Astrocyte (in vitro differentiated cells and primary cell): Measurements from ENCODE around the gene CRHR1. TPM values are rescaled to one million over a fixed set of nuclear protein-coding genes. Genes with fewer than 3 reads are reported as not detected.

Experiments
- DNase-seq: peaks from one replicate; pipeline ENCODE4 v3.0.0-alpha.2; 2010; ENCODE audit warnings: low read depth
- FAIRE-seq: peaks from 2 replicates; lab custom pipeline; 2011; peaks lifted over from hg19 to GRCh38; lab: Jason Lieb, UNC
- H2AFZ ChIP-seq: 2 replicates; pipeline ENCODE4 v1.6.0; 2012; ENCODE audit warnings: low read depth, low read length, inconsistent platforms
- H3K27ac ChIP-seq: 2 replicates; pipeline ENCODE4 v1.5.1; 2011; ENCODE audit warnings: low read depth, low read length, inconsistent platforms
- H3K27me3 ChIP-seq: 2 replicates; pipeline ENCODE4 v1.6.0; 2011; ENCODE audit warnings: low read length, inconsistent platforms; ENCODE audit not compliant: insufficient read depth
- H3K36me3 ChIP-seq: 2 replicates; pipeline ENCODE4 v1.5.1; 2011; ENCODE audit warnings: low read length, inconsistent platforms; ENCODE audit not compliant: insufficient read depth
- H3K4me1 ChIP-seq: 2 replicates; pipeline ENCODE4 v1.5.1; 2011; ENCODE audit warnings: low read length, inconsistent platforms; ENCODE audit not compliant: insufficient read depth
- H3K4me2 ChIP-seq: 2 replicates; pipeline ENCODE4 v1.6.0; 2012; ENCODE audit warnings: low read length, inconsistent platforms
- H3K4me3 ChIP-seq: 2 replicates; pipeline ENCODE4 v1.5.1; 2011; ENCODE audit warnings: low read depth, mild to moderate bottlenecking, low read length, inconsistent platforms; ENCODE audit not compliant: insufficient read depth
- H3K79me2 ChIP-seq: 2 replicates; pipeline ENCODE4 v1.6.0; 2012; ENCODE audit warnings: mild to moderate bottlenecking, low read length, inconsistent platforms; ENCODE audit not compliant: insufficient read depth
- H3K9ac ChIP-seq: 2 replicates; pipeline ENCODE4 v1.6.0; 2012; ENCODE audit warnings: mild to moderate bottlenecking, low read length, inconsistent platforms
- H3K9me3 ChIP-seq: 2 replicates; pipeline ENCODE4 v1.5.1; 2012; ENCODE audit warnings: low read depth, mild to moderate bottlenecking, low read length, inconsistent platforms; ENCODE audit not compliant: insufficient read depth
- H4K20me1 ChIP-seq: 2 replicates; pipeline ENCODE4 v1.6.0; 2012; ENCODE audit warnings: low read length, inconsistent platforms; ENCODE audit not compliant: insufficient read depth
- H3K27ac Mint-ChIP-seq: one replicate; pipeline ENCODE4 v1.8.0; 2021; ENCODE audit warnings: mild to moderate bottlenecking, mixed read lengths; ENCODE audit not compliant: unreplicated experiment
- H3K27me3 Mint-ChIP-seq: one replicate; pipeline ENCODE4 v1.8.0; 2021; ENCODE audit warnings: low read depth, mixed read lengths; ENCODE audit not compliant: unreplicated experiment
- H3K36me3 Mint-ChIP-seq: one replicate; pipeline ENCODE4 v1.8.0; 2021; ENCODE audit warnings: low read depth, mixed read lengths; ENCODE audit not compliant: unreplicated experiment
- H3K4me1 Mint-ChIP-seq: one replicate; pipeline ENCODE4 v1.8.0; 2021; ENCODE audit warnings: low read depth, mixed read lengths; ENCODE audit not compliant: unreplicated experiment
- H3K4me3 Mint-ChIP-seq: one replicate; pipeline ENCODE4 v1.8.0; 2021; ENCODE audit warnings: mild to moderate bottlenecking, moderate library complexity, mixed read lengths; ENCODE audit not compliant: unreplicated experiment
- H3K9me3 Mint-ChIP-seq: one replicate; pipeline ENCODE4 v1.8.0; 2021; ENCODE audit warnings: mild to moderate bottlenecking, mixed read lengths; ENCODE audit not compliant: unreplicated experiment
- CTCF ChIP-seq: IDR thresholded peaks from 2 replicates; pipeline ENCODE4 v1.5.1; 2011; ENCODE audit warnings: low read depth, mild to moderate bottlenecking, inconsistent platforms, low read length, moderate library complexity; ENCODE audit not compliant: insufficient read depth
- EZH2 ChIP-seq: IDR thresholded peaks from 2 replicates; pipeline ENCODE4 v1.6.1; 2012; ENCODE audit warnings: mild to moderate bottlenecking, low read length, inconsistent platforms; ENCODE audit not compliant: insufficient read depth
- total RNA-seq: library from RNA; stranded (reverse); gene quantifications from 2 replicates; pipeline ENCODE4 v1.2.1, GENCODE V29; 2021

Gene CRHR1
- total RNA-seq, 1 donor from 2014 or later = 0.20 TPM

DNA sequence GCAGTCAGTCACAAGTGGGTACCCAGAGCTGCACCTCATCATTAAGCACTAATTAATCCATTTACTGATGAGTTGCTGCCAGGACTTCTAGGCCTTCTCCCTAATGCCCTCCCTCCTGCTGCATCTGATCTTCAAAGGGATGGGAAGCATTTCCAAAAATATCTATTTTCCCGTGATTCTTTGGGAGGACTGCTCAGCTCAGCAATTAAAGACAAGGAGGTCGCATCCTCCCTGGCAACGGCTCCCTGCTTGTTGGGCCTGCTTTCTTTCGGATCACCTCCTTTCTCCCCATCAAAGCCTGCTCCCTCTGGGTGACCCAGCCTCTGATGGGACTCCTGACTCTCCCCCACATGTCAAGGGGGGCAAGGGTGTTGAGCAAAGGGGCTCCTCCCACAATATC is 34.6 kb downstream of the CRHR1 start:
- Histone ChIP-seq H2AFZ (no peak overlapping the region), H3K4me3 (no peak overlapping the region), H3K27me3 (no peaks in the 10 kb centered on the region), H3K79me2 (no peaks in the 10 kb centered on the region), H3K27ac (no peak overlapping the region), H3K36me3 (no peaks in the 10 kb centered on the region), H4K20me1 (no peaks in the 10 kb centered on the region), H3K4me2 (no peak overlapping the region), H3K9me3 (no peaks in the 10 kb centered on the region), H3K9ac (no peak overlapping the region), H3K4me1 (no peaks in the 10 kb centered on the region)
- DNase-seq (no peak), FAIRE-seq (no peak)
- H3K27ac Mint-ChIP-seq = no peak overlapping the region
- H3K4me1 Mint-ChIP-seq = no peaks in the 10 kb centered on the region
- H3K9me3 Mint-ChIP-seq = peaks cover 2% of the 10 kb centered on the region
- no peak overlapping the region for H3K4me3 Mint-ChIP-seq
- H3K36me3 Mint-ChIP-seq = peaks cover 2% of the 10 kb centered on the region
- TF ChIP-seq EZH2 (no peak), CTCF (no peak)
- H3K27me3 Mint-ChIP-seq = peaks cover 65% of the 10 kb centered on the region

GRCh38 chr17:45819632-45820031 is 35.5 kb downstream of the CRHR1 start:
- no peaks in the 10 kb centered on the region for H3K79me2 ChIP-seq
- H3K4me2 ChIP-seq = no peak overlapping the region
- no peaks in the 10 kb centered on the region for H4K20me1 ChIP-seq
- H3K4me1 ChIP-seq = no peaks in the 10 kb centered on the region
- H3K36me3 Mint-ChIP-seq = peaks cover 2% of the 10 kb centered on the region
- no peaks in the 10 kb centered on the region for H3K4me1 Mint-ChIP-seq
- H3K27me3 ChIP-seq = no peaks in the 10 kb centered on the region
- H3K27ac ChIP-seq = no peak overlapping the region
- H3K9me3 Mint-ChIP-seq = no peaks in the 10 kb centered on the region
- H3K9ac ChIP-seq = no peak overlapping the region
- peaks cover 60% of the 10 kb centered on the region for H3K27me3 Mint-ChIP-seq
- DNase-seq = no peak
- no peak for FAIRE-seq
- H3K27ac Mint-ChIP-seq = no peak overlapping the region
- no peaks in the 10 kb centered on the region for H3K36me3 ChIP-seq
- H2AFZ ChIP-seq = no peak overlapping the region
- no peak overlapping the region for H3K4me3 ChIP-seq
- H3K9me3 ChIP-seq = no peaks in the 10 kb centered on the region
- TF ChIP-seq EZH2 (no peak), CTCF (no peak)
- H3K4me3 Mint-ChIP-seq = no peak overlapping the region

DNA sequence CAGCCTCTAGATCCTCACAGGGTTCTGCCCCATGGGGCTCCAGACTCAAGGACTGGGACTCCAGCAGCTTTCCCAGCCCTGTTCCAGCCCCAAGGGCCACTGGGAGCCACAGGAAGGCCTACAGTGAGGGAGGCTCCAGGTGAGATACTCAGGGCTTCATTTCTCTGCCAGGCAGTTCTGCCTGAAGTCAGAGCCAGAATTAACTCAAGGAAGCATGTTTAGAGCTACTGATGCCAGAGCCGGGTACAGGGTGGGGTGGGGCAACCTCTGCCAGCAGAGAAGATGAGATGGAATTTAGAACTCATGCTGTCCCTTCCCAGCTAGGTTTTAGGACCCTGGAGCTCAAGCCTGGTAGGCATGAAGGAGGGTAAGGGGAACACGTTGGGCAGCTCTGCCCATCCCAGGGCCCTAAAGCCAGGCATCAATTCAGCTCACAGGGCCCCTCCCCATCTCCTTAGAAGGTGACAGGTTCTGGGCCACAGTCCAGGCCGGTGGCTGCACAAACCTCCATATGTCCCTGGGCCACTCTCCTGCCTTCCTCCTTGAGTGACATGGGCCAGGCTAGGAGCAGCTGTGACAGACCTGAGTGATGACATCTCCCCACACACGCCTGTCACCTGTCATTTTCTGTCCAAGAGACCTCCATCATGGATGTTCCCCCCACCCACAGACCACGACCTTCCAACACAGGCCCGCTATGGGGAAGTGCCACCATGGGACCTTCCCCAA is 36.1 kb downstream of the CRHR1 start:
- H3K4me3 Mint-ChIP-seq = no peak overlapping the region
- DNase-seq = no peak

More for the DNA sequence above, 36.1 kb downstream of the CRHR1 start:
- TF ChIP-seq CTCF = no peak
- Histone ChIP-seq H3K9ac (no peak overlapping the region), H3K4me1 (no peaks in the 10 kb centered on the region), H3K27me3 (no peaks in the 10 kb centered on the region), H3K9me3 (no peaks in the 10 kb centered on the region), H3K4me2 (no peak overlapping the region), H3K27ac (no peak overlapping the region), H2AFZ (no peak overlapping the region), H4K20me1 (no peaks in the 10 kb centered on the region), H3K36me3 (no peaks in the 10 kb centered on the region), H3K79me2 (no peaks in the 10 kb centered on the region), H3K4me3 (no peak overlapping the region)
- H3K27ac Mint-ChIP-seq = no peak overlapping the region
- FAIRE-seq = no peak
- no peaks in the 10 kb centered on the region for H3K4me1 Mint-ChIP-seq
- peaks cover 58% of the 10 kb centered on the region for H3K27me3 Mint-ChIP-seq
- peaks cover 2% of the 10 kb centered on the region for H3K36me3 Mint-ChIP-seq
- no peaks in the 10 kb centered on the region for H3K9me3 Mint-ChIP-seq
